Activated T-cell treated with anti-CD3 and anti-CD28 coated beads for 4 hours (primary cell): ENCODE measurements around the gene RNASEH1.
"Not testable (repeated sequence)": the region's sequence is repeated elsewhere in the genome, so short reads cannot be mapped to it uniquely, and the experiment has no call there.

ENCODE experiments used
- DNase-seq: peaks from one replicate; pipeline ENCODE4 v3.0.0-alpha.2; 2020

Gene RNASEH1

GRCh38 chr2:3517948-3518495 is 40.1 kb downstream of the RNASEH1 start:
- no peak for DNase-seq

GRCh38 chr2:3516831-3517230 is 41.3 kb downstream of the RNASEH1 start:
- no peak for DNase-seq

- DNase-seq, result not testable (repeated sequence)
Measured at GRCh38 chr2:3515438-3515837, 42.7 kb downstream of the RNASEH1 start.

- no peak for DNase-seq
Measured at GRCh38 chr2:3513026-3513810, 44.9 kb downstream of the RNASEH1 start.

GRCh38 chr2:3512086-3512485 is 46.0 kb downstream of the RNASEH1 start:
- no peak for DNase-seq

DNA sequence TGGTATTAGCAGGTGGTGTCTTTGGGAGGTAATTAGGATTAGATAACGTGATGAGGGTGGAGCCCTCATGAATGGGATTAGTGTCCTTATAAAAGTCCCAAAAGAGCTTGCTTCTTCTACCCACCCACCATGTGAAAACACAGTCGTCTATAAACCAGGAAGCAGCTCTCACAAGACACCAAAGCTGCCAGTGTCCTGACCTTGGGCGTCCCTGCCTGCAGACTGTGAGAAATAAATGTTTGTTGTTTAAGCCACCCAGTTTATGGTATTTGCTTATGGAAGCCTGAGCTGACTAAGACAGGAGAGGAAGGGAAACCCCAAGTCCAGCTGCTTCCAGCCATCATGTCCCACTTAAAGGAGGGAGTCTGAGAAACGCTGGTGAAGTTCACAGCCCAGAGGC is 52.4 kb downstream of the RNASEH1 start:
- DNase-seq, result no peak

- no peak for DNase-seq
Measured at GRCh38 chr2:3504741-3505140, 53.4 kb downstream of the RNASEH1 start.

- no peak for DNase-seq
Measured at GRCh38 chr2:3503483-3503882, 54.6 kb downstream of the RNASEH1 start.

DNA sequence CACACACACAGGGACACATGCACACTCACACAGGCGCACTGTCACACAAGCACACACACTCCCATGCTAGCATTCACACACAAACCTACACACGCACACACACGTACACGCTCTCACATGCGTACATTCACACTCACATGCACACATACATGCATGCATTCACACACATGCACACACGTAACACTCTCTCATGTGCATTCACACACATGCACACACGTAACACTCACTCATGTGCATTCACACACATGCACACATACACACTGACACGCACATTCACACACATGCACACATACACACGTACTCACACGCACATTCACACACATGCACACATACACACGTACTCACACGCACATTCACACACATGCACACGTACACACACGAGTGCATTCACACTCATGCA is 55.1 kb downstream of the RNASEH1 start:
- DNase-seq, result no peak

GRCh38 chr2:3500326-3500899 is 57.7 kb downstream of the RNASEH1 start:
- no peak for DNase-seq

- DNase-seq, result no peak
Measured at GRCh38 chr2:3498783-3499394, 59.2 kb downstream of the RNASEH1 start.

DNA sequence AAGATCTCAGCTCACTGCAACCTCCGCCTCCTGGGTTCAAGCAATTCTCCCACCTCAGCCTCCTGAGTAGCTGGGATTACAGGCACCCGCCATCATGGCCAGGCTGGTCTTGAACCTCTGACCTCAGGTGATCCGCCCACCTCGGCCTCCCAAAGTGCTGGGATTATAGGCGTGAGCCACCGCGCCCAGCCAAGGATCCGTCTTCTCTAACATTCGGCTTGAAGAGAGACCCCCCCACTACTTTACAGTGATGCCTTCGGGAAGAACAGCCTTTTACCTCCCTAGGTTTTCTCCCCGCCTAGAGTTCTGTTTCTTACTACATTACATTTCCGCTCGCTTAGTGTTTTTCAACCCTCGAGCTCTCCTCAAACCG is 61.4 kb downstream of the RNASEH1 start:
- DNase-seq, result not testable (repeated sequence)
